Upper lobe of left lung (tissue), 4 donors: Measurements from ENCODE around the gene FNDC1.

ENCODE experiments used
- POLR2A ChIP-seq, 4 donors: fragments of 450-650 bp; IDR thresholded peaks; one replicate each; pipeline ENCODE4 v1.5.1; 2016 to 2017; ENCODE audit warnings: antibody characterized with exemption in 4 of 4, mild to moderate bottlenecking in 2 of 4
- TF ChIP-seq, protein P1 (sequence below), 6 experiments: fragments of 450-650 bp in 4 of 6; fragments of 200-600 bp in 2 of 6; sonication (generic) in 2 of 6; IDR thresholded peaks; one replicate each; pipeline ENCODE4 v1.5.1; 2016 to 2019; ENCODE audit warnings: antibody characterized with exemption in 6 of 6

DNA sequence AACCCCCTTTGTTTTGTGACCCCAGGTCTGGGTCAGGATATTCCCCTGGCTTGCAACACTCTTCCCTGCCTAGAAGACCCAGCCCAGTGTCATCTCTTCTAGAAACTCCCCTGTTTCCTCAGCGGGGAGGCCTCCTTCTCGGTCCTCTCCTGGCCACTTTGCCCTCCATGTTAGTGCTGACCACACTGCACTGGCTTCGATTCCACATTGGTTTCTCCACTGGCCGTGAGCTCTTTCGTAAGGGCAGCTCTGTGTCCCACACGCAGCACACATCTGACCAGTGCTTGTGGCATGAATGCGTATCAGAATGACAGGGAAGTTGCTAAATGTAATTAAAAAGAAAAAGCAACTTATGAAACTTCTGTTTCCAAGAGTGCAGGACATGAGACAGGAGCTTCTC is 49.4 kb upstream of the FNDC1 start:
- TF ChIP-seq, protein P1, sequence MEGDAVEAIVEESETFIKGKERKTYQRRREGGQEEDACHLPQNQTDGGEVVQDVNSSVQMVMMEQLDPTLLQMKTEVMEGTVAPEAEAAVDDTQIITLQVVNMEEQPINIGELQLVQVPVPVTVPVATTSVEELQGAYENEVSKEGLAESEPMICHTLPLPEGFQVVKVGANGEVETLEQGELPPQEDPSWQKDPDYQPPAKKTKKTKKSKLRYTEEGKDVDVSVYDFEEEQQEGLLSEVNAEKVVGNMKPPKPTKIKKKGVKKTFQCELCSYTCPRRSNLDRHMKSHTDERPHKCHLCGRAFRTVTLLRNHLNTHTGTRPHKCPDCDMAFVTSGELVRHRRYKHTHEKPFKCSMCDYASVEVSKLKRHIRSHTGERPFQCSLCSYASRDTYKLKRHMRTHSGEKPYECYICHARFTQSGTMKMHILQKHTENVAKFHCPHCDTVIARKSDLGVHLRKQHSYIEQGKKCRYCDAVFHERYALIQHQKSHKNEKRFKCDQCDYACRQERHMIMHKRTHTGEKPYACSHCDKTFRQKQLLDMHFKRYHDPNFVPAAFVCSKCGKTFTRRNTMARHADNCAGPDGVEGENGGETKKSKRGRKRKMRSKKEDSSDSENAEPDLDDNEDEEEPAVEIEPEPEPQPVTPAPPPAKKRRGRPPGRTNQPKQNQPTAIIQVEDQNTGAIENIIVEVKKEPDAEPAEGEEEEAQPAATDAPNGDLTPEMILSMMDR (IDR thresholded peaks at IDR 0.05): no peak
- TF ChIP-seq POLR2A (IDR thresholded peaks at IDR 0.05): peak in 1 of 4 donors; percentile 45
